ENCODE data around the gene BPNT1.
"Not testable (repeated sequence)": the region's sequence is repeated elsewhere in the genome, so short reads cannot be mapped to it uniquely, and the experiment has no call there.

The BPNT1 gene

DNA sequence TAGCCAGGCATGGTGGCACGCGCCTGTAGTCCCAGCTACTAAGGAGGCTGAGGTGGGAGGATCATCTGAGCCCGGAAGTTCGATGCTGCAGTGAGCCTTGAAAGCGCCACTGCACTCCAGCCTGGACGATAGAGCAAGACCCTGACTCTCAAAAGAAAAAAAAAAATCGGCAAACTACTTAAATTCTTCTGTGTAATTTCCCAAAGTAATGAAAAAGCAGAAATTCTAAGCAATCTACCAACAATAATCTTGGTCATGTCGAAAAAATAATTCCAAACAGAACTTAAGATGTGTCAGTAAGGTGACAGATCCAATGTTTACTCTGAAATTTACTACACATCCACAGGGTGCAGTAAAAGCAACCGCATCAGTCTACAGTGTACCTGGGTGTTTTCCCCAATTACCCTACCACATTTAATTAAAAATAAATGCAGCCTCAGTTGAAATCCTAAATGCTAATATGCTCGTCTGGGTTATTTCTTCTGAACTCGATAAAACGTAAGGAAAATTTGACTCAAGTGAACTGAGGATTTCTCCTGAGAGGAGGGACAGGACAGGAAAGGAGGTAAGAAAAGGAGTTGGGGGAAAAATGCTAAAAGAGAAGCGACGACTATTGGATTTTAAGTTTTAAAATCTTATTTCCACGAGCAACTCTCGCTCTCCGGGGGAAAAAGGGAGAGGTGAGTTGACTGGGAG, 44.1 kb downstream of the BPNT1 start:
- H3K4me3 ChIP-seq (ENCODE audit: low read depth, low read length): peak overlapping the region; percentile 83
- no peak for TF ChIP-seq CTCF (IDR thresholded peaks at IDR 0.05; ENCODE audit: borderline replicate concordance, insufficient read depth, low read depth, low read length)

- peak overlapping the region; percentile 83 for H3K4me3 ChIP-seq (ENCODE audit: low read depth, low read length)
- TF ChIP-seq CTCF (IDR thresholded peaks at IDR 0.05; ENCODE audit: borderline replicate concordance, insufficient read depth, low read depth, low read length): no peak
Observed at GRCh38 chr1:220044678-220045355, 44.8 kb downstream of the BPNT1 start.

DNA sequence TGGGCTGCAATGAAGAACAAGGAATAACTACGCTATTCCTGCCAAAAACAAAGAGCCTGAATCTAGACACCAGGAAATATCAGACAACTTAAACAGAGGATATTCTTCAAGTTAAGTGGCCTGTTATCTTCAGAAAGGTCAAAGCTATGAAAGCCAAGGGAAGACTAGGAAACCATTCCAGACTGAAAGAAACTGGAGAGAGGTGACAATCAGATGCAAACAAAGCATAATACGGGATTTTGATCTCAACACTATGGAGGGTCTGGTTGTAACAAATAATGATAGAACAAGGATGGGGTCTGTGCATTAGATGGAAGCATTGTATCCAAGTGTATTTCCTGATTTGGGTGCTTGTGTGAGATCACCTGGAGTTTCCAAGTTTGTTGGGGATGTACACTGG, 45.9 kb downstream of the BPNT1 start:
- no peak overlapping the region for H3K4me3 ChIP-seq (ENCODE audit: low read depth, low read length)
- TF ChIP-seq CTCF (IDR thresholded peaks at IDR 0.05; ENCODE audit: borderline replicate concordance, insufficient read depth, low read depth, low read length): no peak

- no peak for TF ChIP-seq CTCF (IDR thresholded peaks at IDR 0.05; ENCODE audit: borderline replicate concordance, insufficient read depth, low read depth, low read length)
- no peak overlapping the region for H3K4me3 ChIP-seq (ENCODE audit: low read depth, low read length)
Observed at GRCh38 chr1:220040028-220040596, 49.5 kb downstream of the BPNT1 start.

GRCh38 chr1:220038640-220039039, 50.9 kb downstream of the BPNT1 start:
- H3K4me3 ChIP-seq (ENCODE audit: low read depth, low read length): no peak overlapping the region
- no peak for TF ChIP-seq CTCF (IDR thresholded peaks at IDR 0.05; ENCODE audit: borderline replicate concordance, insufficient read depth, low read depth, low read length)

DNA sequence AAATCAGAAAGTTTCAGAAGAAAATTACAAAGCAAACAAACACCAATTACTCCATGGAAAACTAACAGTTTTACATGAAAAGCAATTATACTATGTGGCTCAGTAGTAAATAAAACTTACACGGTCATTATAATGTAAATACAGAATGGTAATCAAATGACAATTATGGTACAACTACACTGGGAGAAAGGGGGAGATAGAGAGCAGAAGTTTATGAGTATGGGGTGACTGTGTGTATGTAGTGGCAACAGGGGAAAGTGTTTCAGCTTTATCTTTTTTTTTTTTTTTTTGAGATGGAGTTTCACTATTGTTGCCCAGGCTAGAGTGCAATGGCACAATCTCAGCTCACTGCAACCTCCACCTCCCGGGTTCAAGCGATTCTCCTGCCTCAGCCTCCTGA, 51.8 kb downstream of the BPNT1 start:
- H3K4me3 ChIP-seq (ENCODE audit: low read depth, low read length): not testable (repeated sequence)

DNA sequence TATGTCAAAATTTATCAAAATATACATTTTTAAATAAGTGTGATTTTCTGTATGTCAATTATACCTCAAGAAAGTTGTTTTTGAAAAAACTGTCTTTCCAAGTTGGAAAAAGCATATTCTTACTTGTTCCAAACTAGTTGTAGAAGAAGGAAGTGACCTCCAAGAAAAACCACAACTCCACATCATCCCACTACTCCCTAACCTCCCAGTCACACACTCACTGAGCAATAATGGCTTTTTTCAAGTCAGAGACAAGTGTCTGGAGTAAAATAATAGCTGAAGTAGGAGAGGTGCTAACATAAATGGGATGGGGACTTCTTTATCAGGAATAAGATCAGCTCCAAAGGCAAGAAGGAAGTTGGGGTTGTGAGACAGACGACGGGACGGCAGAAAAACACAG, 56.7 kb downstream of the BPNT1 start:
- no peak overlapping the region for H3K4me3 ChIP-seq (ENCODE audit: low read depth, low read length)
- no peak for TF ChIP-seq CTCF (IDR thresholded peaks at IDR 0.05; ENCODE audit: borderline replicate concordance, insufficient read depth, low read depth, low read length)

Data from GM12875 (cell line).